GM21390 (cell line): Measurements from ENCODE around the gene SLC43A3.
A peak's percentile ranks its signal among the peaks of the same experiment; 100 is the strongest.
"Not testable (repeated sequence)": the region's sequence is repeated elsewhere in the genome, so short reads cannot be mapped to it uniquely, and the experiment has no call there.

Experiments
- ATAC-seq: cut with Tn5 transposase; IDR thresholded peaks from one replicate; pipeline ENCODE4 v1.9.1; 2021; ENCODE audit not compliant: unreplicated experiment

SLC43A3 gene

DNA sequence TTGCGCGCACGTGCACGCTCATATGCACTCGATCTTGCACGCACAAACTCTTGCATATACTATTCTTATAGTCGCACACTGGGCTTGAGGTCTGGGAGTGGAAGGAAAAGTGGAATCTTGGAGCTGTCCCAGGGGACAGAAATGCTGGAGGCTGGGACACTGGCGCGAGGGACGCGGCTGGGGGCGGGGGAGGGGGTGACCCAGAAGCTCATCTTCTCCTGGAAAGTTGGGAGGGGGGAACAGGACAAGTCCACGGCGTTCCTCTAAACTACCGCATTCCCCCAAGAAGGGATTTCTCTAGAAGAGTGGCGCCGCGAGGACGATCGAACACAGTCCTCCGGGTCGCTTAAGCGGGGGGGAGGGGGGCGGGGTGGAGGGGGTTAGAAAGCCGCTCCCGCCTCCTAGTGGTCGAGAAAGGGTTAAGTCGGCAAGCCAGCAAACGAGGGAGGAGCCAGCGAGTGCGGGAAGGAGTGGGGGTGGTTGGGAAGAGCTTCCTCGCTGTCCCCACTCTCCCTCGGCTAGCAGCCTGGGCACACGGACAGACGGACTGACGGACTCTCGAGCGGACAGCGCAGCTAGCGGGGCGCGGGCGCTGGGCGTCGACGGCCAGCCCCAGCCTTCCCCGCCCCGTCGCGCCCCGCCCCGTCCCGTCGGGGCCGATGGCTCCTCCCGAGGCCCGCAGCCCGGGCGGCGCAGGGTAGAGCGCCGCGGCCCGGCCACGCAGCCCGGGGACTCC, 33.3 kb upstream of the SLC43A3 start, which contains the start of gene RTN4RL2:
Gene RTN4RL2 (plus strand): TSS at position 507 of the 736 bp plus-strand sequence. CDS start 338 bp downstream, outside the sequence.
- peak; percentile 38 for ATAC-seq

DNA sequence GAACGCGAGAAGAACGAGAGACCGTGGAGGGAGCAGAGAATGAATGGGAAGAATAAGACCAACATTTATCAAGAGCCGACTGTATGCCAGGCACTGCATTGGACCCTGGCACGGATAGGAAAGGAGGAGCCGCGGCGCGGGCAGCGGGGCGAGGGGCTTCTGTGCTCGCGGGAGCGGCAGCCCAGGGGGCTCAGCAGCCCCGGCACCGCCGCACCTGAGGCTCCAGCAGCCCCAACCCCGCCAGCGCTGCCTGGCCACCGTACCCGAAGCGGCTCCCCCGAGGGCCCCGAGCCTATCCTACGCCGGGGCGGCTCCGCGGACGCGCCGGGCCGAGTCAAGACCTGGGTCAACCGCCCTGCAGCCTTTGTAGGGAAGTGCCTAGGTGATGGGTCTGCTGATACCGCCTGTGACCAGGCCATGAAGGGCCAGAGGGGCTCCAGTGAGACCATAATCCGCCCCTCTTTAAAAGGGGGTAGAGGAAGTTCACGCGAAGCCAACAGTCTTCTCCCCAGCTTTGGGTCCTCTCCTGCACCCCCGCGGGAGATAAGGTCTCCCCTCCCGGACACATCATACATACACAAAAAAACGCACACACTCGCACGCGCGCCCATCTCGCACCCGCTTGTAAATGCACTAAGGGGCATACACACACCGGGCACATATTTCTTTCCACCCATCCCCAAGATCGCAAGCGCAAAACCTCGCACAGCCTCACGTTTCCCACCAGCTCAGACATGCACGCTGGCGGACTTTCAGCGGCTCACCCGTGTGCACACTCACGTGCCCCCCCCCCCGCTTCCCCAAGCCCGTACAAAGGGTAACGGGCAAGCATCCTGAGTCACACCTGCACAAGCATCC, 32.5 kb upstream of the SLC43A3 start:
- no peak for ATAC-seq

DNA sequence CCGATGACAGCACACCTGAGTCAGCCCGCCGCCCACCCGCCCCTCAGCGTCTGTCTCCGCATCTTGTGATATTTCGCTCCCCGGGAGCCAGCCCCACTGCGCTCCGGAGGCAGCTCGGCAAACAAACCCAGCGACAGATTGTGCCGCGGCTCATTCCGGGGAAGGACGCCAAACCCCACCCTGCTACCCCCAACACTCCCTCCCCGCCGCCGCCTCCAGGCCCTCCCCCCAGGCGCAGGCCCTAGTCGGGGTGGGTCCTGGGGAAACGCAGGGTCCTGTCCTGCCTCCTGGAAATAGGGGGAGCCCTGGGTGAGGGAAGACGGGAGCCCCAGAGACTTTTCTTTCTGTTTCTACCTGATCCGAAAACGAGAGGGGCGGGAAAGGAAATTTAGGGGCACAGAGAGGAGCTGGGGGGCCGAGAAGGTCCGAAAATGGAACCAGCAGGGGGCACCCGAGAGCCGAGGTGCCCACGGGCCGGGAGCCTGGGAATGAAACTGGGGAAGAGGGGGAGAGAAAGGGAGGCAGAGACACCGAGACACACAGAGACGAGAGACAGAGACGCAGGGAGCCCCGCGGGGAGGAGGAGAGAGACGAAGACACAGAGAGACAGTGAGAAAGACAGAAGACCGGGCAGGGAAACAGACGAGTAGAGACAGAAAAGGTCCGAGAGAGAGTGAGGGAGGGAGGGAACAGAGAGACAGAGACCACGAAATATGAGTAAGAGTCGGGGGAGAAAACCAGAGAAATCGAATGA, 31.7 kb upstream of the SLC43A3 start:
- no peak for ATAC-seq

DNA sequence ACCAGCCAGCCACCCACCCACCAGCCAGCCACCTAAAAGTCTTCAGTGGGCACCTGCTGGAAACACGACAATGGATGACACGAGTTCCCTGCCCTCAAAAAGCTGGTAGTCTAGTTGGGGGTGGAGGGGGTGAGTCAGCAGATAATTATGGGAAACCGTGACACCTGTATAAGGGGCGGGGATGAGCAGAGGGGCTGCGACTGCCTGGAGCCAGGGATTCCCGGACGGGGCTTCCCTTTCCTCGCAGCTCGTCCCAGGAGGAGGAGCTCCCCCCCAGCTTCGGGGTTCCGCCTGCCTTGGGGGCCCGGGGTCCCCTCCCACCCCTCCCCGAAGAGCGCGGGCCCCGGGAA, 31.1 kb upstream of the SLC43A3 start:
- no peak for ATAC-seq

DNA sequence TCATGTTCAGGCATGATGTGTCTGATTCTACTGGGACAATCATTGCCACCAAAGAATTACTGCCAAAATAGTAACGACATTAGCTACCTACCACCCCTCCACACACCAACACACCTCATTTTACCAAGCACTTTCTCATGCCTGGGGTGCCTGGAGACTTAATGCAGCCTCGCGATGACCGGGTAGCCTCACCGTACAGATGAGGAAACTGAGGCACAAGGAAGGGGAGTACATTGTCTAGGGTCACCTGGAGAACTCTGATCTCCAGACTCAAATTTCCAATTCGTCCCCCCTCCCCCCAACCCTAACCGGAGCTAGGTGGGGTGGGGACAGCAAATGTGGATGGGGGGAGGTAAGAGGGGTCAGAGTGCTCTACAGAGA, 30.7 kb upstream of the SLC43A3 start:
- ATAC-seq = peak; percentile 21

DNA sequence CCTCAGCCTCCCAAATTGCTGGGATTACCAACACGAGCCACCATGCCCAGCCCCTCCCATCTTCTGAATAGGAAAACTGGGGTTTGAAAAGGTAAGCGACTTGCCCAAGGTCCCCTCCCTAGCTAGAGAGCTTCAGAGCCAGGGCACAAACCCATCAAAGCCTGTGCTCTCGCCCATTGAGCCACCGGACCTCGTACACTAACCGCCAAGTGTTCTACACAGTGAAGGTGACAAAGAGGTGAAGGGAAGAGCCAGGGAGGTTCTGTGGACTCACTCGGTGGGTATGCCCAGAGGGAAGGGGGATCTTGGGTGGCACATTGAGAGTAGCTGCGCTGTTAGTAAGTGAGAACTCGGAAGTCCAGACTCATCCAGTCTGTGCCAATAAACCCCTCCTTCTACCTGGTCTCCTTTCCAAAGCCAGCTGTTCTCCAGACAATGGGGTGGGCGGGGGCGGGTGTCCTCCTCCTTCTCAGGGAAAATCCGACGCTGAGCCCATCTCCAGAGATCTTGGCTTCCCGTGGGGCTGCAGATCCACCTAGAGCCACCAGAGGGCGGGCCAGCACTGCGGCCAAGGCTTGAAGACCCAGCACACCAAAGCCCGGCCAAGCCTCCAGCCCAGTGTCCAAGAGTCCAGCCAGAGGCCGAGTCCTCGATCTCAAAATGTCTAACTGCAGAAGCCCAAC, 30.2 kb upstream of the SLC43A3 start:
- peak; percentile 49 for ATAC-seq

DNA sequence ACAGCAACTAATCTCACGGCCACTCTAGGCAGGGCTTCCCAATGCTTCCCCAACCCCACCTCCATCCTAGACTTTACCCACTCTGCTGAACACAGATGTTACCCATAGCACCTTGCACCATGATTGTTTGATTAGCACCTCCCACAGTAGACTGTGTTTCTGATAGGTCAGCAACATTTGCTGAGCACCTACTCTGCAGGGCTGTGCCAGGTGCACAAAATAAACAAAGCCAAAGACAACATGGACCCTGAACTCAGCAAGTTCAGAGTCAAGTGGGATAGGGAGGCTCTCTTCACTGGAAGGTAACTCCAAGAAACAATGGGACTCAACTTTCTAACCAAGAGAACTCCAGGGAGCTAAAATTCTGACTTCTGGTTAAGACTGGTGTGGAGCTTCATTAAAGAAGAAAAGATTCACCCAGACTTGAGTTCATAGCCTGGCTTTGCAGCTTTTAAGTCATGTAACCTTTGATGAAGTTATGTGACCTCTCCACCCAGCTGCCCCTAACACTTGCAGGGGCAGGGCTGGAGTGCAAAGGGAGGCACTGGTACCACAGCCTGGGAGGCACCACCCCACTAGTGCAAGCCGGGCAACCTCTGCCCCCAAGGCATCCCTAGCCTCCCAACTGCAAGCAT, 26.7 kb upstream of the SLC43A3 start:
- no peak for ATAC-seq

DNA sequence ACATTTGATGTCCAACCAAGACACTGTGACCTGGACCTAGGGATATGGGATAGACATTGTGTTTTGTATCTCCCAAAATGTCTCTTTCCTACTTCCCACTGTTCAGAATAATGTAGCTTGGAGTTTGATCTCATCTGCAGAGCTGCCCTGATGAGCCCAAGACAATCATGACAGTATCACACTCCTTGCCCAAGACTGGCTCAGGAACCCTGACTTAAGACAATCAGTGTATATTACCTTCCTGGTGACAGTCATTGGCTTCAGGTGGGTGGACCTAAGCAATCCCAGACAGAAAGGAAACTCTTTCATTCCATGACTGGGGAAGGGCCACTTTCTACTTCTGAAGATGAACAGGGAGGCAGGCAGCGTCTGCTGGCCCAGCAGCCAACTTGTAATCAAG, 19.1 kb upstream of the SLC43A3 start:
- ATAC-seq = no peak

DNA sequence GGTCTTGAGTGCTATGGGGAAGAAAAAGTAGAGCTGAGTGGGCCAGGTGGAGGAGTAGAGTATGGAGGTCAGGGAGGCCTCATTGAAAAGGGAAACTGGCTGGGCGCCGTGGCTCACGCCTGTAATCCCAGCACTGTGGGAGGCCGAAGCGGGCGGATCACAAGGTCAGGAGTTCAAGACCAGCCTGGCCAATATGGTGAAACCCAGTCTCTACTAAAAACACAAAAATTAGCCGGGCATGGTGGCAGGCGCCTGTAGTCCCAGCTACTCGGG, 18.1 kb upstream of the SLC43A3 start:
- not testable (repeated sequence) for ATAC-seq

DNA sequence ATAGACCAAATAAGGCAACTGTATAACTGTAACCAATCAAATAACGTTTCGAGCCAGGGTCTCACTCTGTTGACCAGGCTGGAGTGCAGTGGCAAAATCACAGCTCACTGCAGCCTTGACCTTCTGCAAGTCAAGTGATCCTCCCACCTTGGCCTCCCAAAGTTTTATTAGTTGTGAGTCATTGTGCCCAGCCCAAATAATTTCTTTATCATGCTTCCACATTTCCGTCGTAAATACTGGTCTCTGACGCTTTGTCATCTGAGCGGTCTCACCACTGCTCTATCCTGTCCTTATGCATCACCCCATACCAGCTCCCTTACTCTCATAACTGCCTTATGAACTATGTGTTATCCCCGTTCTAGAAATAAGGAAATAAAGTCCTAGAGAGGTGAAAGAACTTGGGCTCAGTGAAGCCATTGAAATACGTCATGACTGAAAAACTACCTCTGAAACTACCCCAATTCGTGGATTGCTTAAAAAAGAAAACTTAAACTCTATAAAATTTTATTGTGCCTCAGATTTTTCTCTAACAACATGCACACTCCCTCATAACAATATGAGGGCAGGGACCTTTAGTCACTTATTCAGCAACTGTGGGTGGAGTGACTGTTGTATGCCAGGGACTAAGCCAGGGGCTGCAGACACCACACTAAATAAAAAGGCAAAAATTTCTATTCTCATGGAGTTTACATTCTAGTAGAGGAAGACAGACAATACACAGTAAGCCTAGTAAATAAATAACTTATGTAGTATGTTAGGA, 17.6 kb upstream of the SLC43A3 start:
- ATAC-seq = no peak

DNA sequence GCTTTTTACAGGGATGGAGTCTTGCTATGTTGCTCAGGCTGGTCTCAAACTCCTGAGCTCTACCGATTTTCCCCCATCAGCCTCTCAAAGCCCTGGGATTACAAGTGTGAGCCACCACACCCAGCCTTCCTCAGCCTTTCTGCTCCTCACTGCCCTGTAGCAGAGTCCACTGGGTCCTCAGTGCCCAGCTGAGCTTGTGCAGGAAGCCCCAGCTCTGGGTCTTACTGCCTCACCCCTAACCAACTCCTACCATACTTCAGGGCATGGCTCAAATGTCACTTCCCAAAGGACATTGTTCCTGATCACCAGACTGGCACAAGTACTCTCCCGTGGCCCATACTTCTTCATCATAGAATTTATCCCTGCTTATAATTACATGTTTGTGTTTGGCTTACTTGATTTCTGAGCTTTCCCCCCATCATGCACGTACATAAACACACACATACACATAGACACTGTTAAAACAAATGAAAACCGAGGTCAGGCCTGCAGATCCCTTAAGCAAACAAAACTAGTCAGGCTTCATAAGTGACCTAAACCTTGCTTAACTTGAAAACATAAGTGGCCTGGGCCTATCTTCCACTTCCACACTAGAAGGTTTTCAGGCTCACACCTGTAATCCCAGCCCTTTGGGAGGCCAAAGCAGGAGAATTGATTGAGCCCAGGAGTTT, 14.0 kb upstream of the SLC43A3 start:
- no peak for ATAC-seq

DNA sequence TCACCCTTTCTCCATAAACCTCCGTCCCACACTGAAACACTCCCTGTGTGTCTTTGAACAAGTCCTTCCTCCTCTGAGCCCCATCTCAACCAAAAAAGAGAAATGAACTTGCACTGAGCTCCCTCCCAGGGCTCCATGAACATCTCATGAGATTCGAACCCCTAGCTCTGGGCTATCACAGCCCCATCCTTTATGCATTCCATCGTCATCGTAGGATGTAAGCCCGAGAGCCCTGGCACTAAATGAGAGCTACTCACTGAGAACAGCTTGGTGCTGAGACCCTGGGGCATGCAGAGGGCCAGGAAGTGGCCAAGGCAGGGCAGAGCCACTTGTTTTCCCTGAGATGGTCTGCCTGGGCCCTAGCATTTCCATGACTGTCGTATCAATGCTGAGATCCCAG, 12.9 kb upstream of the SLC43A3 start:
- ATAC-seq = no peak

DNA sequence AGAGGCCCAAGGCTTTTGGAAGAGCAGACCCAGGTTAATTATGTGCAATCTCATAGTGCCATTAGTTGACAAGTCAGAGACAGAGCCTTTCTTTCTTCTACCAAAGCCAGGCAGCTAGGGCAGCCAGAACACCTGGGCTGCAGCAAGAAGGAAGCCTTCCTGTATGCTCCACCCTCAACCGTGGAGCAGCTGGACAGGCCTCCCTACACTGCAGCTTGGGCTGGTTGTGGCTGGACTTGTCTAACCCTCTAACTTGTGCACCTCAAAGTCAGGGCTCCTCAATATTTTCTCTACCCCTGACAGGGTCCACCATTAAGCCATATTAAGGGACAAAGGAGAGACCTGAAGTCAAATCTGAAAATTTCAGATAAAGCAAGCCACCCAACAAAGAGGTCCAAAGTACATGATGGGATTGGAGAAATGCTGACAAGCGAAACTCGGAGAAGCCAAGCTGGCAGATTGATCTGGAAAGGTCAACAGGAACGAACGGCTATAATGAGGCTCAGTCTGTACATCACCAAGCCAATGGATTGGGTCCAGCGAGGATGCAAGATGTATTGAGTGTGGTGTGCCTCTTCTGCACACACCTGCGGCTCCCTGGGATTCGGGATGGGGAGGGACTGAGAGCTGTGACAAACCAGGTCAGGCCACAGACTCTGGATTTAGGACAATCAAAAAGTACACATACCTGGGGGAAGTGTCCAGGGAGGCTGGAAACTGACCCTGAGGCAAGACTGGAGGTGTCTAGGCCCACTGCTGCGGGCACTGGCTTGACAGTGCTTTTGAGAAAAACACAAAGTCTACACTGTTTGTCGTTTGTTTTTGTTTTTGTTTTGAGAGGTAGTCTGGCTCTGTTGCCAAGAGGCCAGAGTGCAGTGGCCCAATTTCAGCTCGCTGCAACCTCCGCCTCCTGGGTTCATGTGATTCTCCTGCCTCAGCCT, 11.7 kb upstream of the SLC43A3 start:
- no peak for ATAC-seq

DNA sequence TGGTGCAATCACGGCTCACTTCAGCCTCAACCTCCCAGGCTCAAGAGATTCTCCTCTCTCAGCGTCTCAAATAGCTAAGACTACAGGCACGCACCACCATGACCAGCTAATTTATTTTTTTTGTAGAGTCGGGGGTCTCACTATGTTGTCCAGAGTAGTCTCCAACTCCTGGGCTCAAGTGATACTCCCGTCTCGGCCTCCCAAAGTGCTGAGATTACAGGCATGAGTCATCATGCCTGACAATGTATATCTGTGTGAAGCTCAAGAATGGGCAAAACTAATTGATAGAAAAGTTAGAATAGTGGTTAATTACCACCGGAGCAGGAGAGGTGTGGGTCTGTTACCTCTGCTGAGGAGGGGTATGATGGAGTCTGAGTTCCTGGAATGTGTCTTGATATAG, 9.1 kb upstream of the SLC43A3 start:
- no peak for ATAC-seq

DNA sequence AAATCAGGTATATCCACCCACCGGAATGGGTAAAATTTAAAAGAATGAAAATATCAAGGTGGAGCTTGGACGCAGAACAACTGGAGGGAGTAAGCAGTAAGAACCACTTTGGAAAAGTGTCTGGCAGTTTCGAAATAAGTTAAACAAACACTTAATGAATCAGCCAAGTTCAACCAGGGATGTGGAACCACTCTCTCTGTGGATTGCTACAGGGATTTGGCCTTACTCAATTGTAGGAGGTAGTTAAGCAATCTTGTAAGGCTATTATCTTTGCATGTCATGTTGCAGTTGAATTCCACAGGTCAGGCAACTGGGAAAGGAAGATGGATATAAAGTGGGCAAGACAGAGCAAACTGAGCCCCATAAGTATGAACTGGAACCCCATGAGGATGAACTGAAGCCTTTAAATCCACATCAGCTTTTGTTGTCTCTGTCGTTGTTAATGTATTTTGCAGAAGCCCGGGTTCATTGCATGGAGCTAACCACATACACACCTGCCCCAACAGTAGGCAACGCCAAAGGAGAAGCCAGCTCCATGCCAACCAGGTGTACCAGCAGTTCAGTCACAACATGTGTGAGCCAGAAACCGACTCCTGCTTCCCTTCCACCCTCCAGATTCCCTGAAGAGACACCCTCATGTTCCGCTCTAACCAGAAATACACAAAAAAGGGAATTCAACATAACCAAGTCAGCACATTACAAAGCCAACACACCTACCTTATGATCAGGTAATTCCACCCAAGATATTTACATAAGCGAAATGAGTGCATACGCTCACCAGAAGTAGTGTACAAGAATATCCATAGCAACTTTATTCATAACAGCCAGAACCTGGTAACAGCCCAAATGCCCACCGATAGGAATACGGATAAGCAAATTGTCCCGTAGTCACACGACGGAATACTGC, 8.0 kb upstream of the SLC43A3 start:
- ATAC-seq = no peak

DNA sequence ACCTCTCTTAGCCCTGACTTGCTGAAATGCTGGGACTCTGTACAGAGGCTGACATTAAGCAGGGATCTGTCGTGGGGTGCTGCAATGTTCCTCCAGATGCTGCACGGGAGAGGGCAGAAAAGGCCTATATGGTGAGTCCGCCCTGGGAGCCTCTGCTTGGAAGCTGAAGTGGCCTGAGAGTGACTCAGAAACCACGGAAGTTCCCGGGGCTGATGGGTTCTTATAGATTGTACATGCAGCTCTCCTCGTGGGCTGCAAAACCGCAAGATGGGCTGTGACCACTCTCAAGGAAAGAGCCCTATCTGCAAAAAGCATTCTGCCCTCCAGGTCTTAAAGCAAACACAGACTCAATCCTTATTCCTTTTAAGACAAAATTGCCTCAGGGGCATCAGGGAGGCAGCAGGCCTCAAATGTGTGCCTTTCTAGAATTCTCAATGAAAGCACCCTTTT, 5.8 kb upstream of the SLC43A3 start:
- no peak for ATAC-seq

DNA sequence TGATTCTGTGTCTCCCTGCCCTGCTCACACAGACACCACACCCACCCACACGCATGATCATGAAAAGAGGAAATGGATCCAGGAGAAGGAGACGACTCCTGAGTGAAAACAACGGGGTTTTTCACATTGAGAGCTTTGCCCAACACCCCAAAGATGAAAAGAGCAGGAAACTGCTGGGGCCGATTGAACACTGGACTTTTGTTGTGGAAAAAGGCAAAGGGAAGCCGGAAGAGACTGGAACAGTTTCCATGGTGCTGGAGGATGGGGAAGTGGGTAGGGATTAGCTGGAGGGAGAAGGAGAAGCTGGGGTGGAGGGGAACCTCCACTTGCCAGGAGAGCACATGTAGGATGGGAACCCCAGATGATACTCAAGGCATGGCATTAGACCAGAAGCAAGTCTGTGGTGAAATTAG, 5.2 kb upstream of the SLC43A3 start:
- no peak for ATAC-seq
